ENCODE measurements around the gene METTL3. TPM values are rescaled to one million over a fixed set of nuclear protein-coding genes. Genes with fewer than 3 reads are reported as not detected.

The METTL3 gene
- 55.3 TPM for total RNA-seq (2013)
- 100 to 1,000 TPM in 1 of 3 donors, 10 to 100 TPM in 1, 1 to 10 TPM in 1; 9.5 to 116 (median 10.8) TPM for polyA plus RNA-seq
- polyA minus RNA-seq, result 35.5 and 51.9 TPM in 2 replicates
- total RNA-seq, result 16.6 to 36.7 (median 25.0) reads per million in 11 experiments

DNA sequence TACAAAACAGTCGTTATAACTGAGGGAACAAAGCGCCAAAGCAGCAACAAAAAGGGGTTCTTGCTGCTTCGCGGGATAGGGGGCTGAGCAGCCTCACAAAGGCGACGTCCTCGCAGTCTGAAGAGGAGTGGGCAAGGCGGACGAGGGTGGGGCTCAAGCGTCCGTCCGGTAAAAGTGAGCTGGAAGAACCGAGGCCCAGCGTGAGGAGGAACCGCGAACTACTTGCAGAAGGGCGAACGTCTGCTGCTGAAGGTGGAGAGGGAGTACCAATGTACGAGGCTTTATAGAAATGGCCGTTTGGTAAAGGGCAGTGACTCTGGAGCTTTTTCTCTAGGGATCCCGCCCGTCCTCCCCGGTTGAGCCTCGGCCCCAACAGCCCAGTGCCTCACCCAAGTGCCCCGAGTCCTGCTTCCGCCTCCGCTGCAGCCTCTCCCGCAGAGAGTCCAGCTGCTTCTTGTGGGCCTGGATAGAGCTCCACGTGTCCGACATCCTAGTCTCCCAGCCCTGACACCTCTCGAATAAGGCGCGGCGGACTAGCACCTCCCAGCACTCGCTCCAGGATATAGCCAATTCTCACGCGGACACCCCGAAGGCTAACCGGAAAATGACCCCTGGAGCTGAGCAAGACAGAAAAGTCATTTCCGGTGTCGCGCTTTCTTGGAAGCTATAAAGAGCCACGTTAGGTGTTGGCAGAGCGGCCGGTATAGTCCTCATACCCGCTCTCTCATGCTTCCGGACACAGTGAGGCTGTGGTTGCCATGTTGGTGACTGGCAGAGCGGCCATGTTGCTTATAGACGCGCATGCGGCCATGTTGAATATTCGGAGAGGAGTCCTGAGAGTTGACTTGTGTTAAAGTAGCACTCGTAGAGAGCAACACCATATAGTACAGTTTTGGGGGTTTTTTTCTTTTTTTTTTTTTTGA is at the start of gene METTL3:
METTL3 (minus strand) TSS at position 606 of the 923 bp plus-strand sequence; CDS start at position 489, 117 bp downstream.
- Mint-ChIP-seq H3K4me1 (peaks cover 22% of the 10 kb centered on the region), H3K9me3 (peaks cover 0 to 10% (median 6%) of the 10 kb centered on the region in 7 donors), H3K27ac (peak within 1 kb of the TSS; percentile 95 to 98 (median 97)), H3K4me3 (peak within 1 kb of the TSS; percentile 98), H3K27me3 (ENCODE audit: low read depth in 3 of 3) (peaks cover 6 to 10% (median 9%) of the 10 kb centered on the region in 3 donors), H3K36me3 (peaks cover 14 to 20% of the 10 kb centered on the region in 2 donors)
- Histone ChIP-seq H2AFZ (ENCODE audit: insufficient read depth, low read depth, low read length, poor library complexity, severe bottlenecking) (peak within 1 kb of the TSS; percentile 88), H3K9me3 (replicated peaks in 1 of 2; ENCODE audit: control insufficient read depth in 1 of 2, insufficient read depth in 1 of 2, low read length in 2 of 2) (no peaks in the 10 kb centered on the region), H3K4me3 (replicated peaks in 1 of 3; ENCODE audit: low read depth in 2 of 3, low read length in 3 of 3) (peak within 1 kb of the TSS; percentile 58 to 75 (median 60)), H3K4me1 (ENCODE audit: control insufficient read depth in 1 of 2, insufficient read depth in 2 of 2, low read length in 2 of 2) (peaks cover 18 to 26% of the 10 kb centered on the region in 2 donors), H3K36me3 (replicated peaks in 1 of 2; ENCODE audit: control insufficient read depth in 1 of 2, insufficient read depth in 2 of 2, low read length in 2 of 2) (peaks cover 2 to 16% of the 10 kb centered on the region in 2 donors), H3K4me2 (replicated peaks; ENCODE audit: extremely low read depth, low read length, poor library complexity, severe bottlenecking) (peak within 1 kb of the TSS; percentile 83), H3K27ac (ENCODE audit: low read depth in 1 of 2, low read length in 2 of 2) (peak within 1 kb of the TSS; percentile 74), H3K79me2 (ENCODE audit: insufficient read depth, low read length) (peaks cover 48% of the 10 kb centered on the region), H3K27me3 (ENCODE audit: control insufficient read depth in 2 of 2, insufficient read depth in 2 of 2, low read length in 2 of 2) (no peaks in the 10 kb centered on the region), H3K9ac (ENCODE audit: insufficient read depth, low read length, poor library complexity, severe bottlenecking) (peak within 1 kb of the TSS; percentile 60), H4K20me1 (ENCODE audit: insufficient read depth, low read length) (peaks cover 4% of the 10 kb centered on the region)
- DNase-seq, result peak; percentile 96 to 100 (median 98)
- 0% methylated on average over 48 of the region's 53 CpGs for WGBS (ENCODE audit: insufficient coverage)
- intact Hi-C loops (cut with micrococcal nuclease), result loop anchor here (1.0 to 10.0 kb wide), 4 partner anchors 34 to 76 kb away; partner anchors contain the start of genes CHD8 (in 1 of the 2) and TOX4 (in 1 of the 2)
- TF ChIP-seq, protein P1, sequence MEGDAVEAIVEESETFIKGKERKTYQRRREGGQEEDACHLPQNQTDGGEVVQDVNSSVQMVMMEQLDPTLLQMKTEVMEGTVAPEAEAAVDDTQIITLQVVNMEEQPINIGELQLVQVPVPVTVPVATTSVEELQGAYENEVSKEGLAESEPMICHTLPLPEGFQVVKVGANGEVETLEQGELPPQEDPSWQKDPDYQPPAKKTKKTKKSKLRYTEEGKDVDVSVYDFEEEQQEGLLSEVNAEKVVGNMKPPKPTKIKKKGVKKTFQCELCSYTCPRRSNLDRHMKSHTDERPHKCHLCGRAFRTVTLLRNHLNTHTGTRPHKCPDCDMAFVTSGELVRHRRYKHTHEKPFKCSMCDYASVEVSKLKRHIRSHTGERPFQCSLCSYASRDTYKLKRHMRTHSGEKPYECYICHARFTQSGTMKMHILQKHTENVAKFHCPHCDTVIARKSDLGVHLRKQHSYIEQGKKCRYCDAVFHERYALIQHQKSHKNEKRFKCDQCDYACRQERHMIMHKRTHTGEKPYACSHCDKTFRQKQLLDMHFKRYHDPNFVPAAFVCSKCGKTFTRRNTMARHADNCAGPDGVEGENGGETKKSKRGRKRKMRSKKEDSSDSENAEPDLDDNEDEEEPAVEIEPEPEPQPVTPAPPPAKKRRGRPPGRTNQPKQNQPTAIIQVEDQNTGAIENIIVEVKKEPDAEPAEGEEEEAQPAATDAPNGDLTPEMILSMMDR (IDR thresholded peaks at IDR 0.05), result no peak

GRCh38 chr14:21558703-21559170 is 47.6 kb upstream of the METTL3 start:
- peaks cover 5% of the 10 kb centered on the region for H3K4me1 Mint-ChIP-seq
- Histone ChIP-seq H3K27me3 (ENCODE audit: control insufficient read depth in 2 of 2, insufficient read depth in 2 of 2, low read length in 2 of 2) (no peaks in the 10 kb centered on the region), H3K27ac (ENCODE audit: low read depth in 1 of 2, low read length in 2 of 2) (no peak overlapping the region), H3K4me3 (replicated peaks in 1 of 3; ENCODE audit: low read depth in 2 of 3, low read length in 3 of 3) (no peak overlapping the region), H3K4me2 (replicated peaks; ENCODE audit: extremely low read depth, low read length, poor library complexity, severe bottlenecking) (no peak overlapping the region), H3K9me3 (replicated peaks in 1 of 2; ENCODE audit: control insufficient read depth in 1 of 2, insufficient read depth in 1 of 2, low read length in 2 of 2) (no peaks in the 10 kb centered on the region), H3K79me2 (ENCODE audit: insufficient read depth, low read length) (no peaks in the 10 kb centered on the region), H4K20me1 (ENCODE audit: insufficient read depth, low read length) (no peaks in the 10 kb centered on the region), H3K4me1 (ENCODE audit: control insufficient read depth in 1 of 2, insufficient read depth in 2 of 2, low read length in 2 of 2) (peaks cover 5% of the 10 kb centered on the region in 2 donors), H2AFZ (ENCODE audit: insufficient read depth, low read depth, low read length, poor library complexity, severe bottlenecking) (no peak overlapping the region), H3K36me3 (replicated peaks in 1 of 2; ENCODE audit: control insufficient read depth in 1 of 2, insufficient read depth in 2 of 2, low read length in 2 of 2) (no peaks in the 10 kb centered on the region), H3K9ac (ENCODE audit: insufficient read depth, low read length, poor library complexity, severe bottlenecking) (no peak overlapping the region)
- WGBS (ENCODE audit: insufficient coverage), result 97% methylated on average over 8 of the region's 8 CpGs
- no peak overlapping the region for H3K27ac Mint-ChIP-seq
- no peak overlapping the region for H3K4me3 Mint-ChIP-seq
- peaks cover 0 to 9% (median 1%) of the 10 kb centered on the region in 3 donors for H3K27me3 Mint-ChIP-seq (ENCODE audit: low read depth in 3 of 3)
- TF ChIP-seq, protein P1 (IDR thresholded peaks at IDR 0.05), result no peak
- intact Hi-C loops (cut with micrococcal nuclease), result loop anchor here in 1 of 2 donors (5.0 kb wide), 1 partner anchor 61 kb away; no protein-coding TSS in a partner anchor
- DNase-seq, result no peak
- no peaks in the 10 kb centered on the region for H3K36me3 Mint-ChIP-seq
- peaks cover 0 to 4% (median 0%) of the 10 kb centered on the region in 7 donors for H3K9me3 Mint-ChIP-seq
